ENCODE data around the gene ZFYVE19.

GRCh38 chr15:40807888-40808461, 1.1 kb downstream of the ZFYVE19 start:
- no peak for TF ChIP-seq CTCF (IDR thresholded peaks at IDR 0.05; ENCODE audit: low read length)
- no peak for TF ChIP-seq EZH2phosphoT487 (IDR thresholded peaks at IDR 0.05; ENCODE audit: low read length)
- TF ChIP-seq EZH2 (optimal IDR thresholded peaks at IDR 0.05; ENCODE audit: low read depth, low read length): no peak

Measured in MM.1S (cell line).